Neuronal stem cell (in vitro differentiated cells): ENCODE data around the gene MROH2B.

Experiments
- DNase-seq: peaks from one replicate; pipeline ENCODE4 v3.0.0-alpha.2; 2013; ENCODE audit warnings: low spot score
- H2AFZ ChIP-seq: one replicate; pipeline ENCODE4 v1.6.1; 2013; ENCODE audit warnings: mild to moderate bottlenecking, low read length, inconsistent platforms
- H2AK5ac ChIP-seq: 2 replicates; pipeline ENCODE4 v1.6.1; 2013; ENCODE audit warnings: low read depth, mild to moderate bottlenecking, inconsistent platforms, low read length, moderate library complexity, mixed read lengths
- H2BK120ac ChIP-seq: 2 replicates; pipeline ENCODE4 v1.6.1; 2013; ENCODE audit warnings: low read depth, mild to moderate bottlenecking, inconsistent platforms, low read length, moderate library complexity, mixed read lengths
- H2BK12ac ChIP-seq: one replicate; pipeline ENCODE4 v1.6.1; 2013; ENCODE audit warnings: low read length, inconsistent platforms
- H2BK15ac ChIP-seq: 2 replicates; pipeline ENCODE4 v1.6.1; 2013; ENCODE audit warnings: mild to moderate bottlenecking, low read length, inconsistent platforms, mixed read lengths
- H2BK5ac ChIP-seq: one replicate; pipeline ENCODE4 v1.6.1; 2013; ENCODE audit warnings: inconsistent platforms, mild to moderate bottlenecking, low read length, moderate library complexity
- H3K14ac ChIP-seq: one replicate; pipeline ENCODE4 v1.6.1; 2013; ENCODE audit warnings: low read length, inconsistent platforms
- H3K18ac ChIP-seq: 2 replicates; pipeline ENCODE4 v1.6.1; 2013; ENCODE audit warnings: low read length, inconsistent platforms
- H3K23ac ChIP-seq: 2 replicates; pipeline ENCODE4 v1.6.1; 2013; ENCODE audit warnings: low read depth, mild to moderate bottlenecking, mixed read lengths, low read length, inconsistent platforms; ENCODE audit not compliant: poor library complexity
- H3K27ac ChIP-seq: replicated peaks from 3 replicates; pipeline ENCODE4 v1.5.1; 2013; ENCODE audit warnings: low read length, inconsistent platforms
- H3K27me3 ChIP-seq, 3 experiments: 2 replicates each; pipeline ENCODE4 v1.6.1; 2013; ENCODE audit warnings: low read length in 3 of 3, mild to moderate bottlenecking in 2 of 3, inconsistent platforms in 1 of 3, low read depth in 1 of 3, mixed read lengths in 1 of 3, moderate library complexity in 1 of 3; ENCODE audit not compliant: control insufficient read depth in 3 of 3, insufficient read depth in 3 of 3
- H3K36me3 ChIP-seq, 2 donors: replicated peaks in 1 of 2; 2 replicates each; pipeline ENCODE4 v1.6.1; 2013; ENCODE audit warnings: low read length in 2 of 2; ENCODE audit not compliant: control insufficient read depth in 2 of 2, insufficient read depth in 2 of 2
- H3K4ac ChIP-seq: 2 replicates; pipeline ENCODE4 v1.6.1; 2013; ENCODE audit warnings: inconsistent platforms, mild to moderate bottlenecking, low read length, moderate library complexity
- H3K4me1 ChIP-seq, 2 donors: 1 replicate in 1 of 2; 2 replicates in 1 of 2; pipeline ENCODE4 v1.6.1; 2013; ENCODE audit warnings: low read length in 2 of 2, low read depth in 1 of 2; ENCODE audit not compliant: control insufficient read depth in 2 of 2, insufficient read depth in 1 of 2
- H3K4me2 ChIP-seq: one replicate; pipeline ENCODE4 v1.6.1; 2013; ENCODE audit warnings: mild to moderate bottlenecking, low read length, inconsistent platforms; ENCODE audit not compliant: insufficient read depth, poor library complexity, severe bottlenecking
- H3K4me3 ChIP-seq, 2 donors: 2 replicates each; pipeline ENCODE4 v1.5.1; 2013; ENCODE audit warnings: low read length in 2 of 2, mild to moderate bottlenecking in 2 of 2, inconsistent platforms in 1 of 2, moderate library complexity in 1 of 2
- H3K79me1 ChIP-seq: one replicate; pipeline ENCODE4 v1.6.1; 2013; ENCODE audit warnings: low read depth, mild to moderate bottlenecking, inconsistent platforms, low read length, moderate library complexity
- H3K9ac ChIP-seq: one replicate; pipeline ENCODE4 v1.6.1; 2013; ENCODE audit warnings: mild to moderate bottlenecking, low read depth, low read length, inconsistent platforms; ENCODE audit not compliant: poor library complexity
- H3K9me3 ChIP-seq, 2 donors: replicated peaks in 1 of 2; 2 replicates each; pipeline versions ENCODE3 to v1.6.1; 2013; ENCODE audit warnings: low read length in 2 of 2, mild to moderate bottlenecking in 2 of 2, inconsistent platforms in 1 of 2, low read depth in 1 of 2, mixed read lengths in 1 of 2, moderate library complexity in 1 of 2; ENCODE audit not compliant: control insufficient read depth in 2 of 2, insufficient read depth in 1 of 2
- H4K8ac ChIP-seq: one replicate; pipeline ENCODE4 v1.6.1; 2013; ENCODE audit warnings: low read depth, mild to moderate bottlenecking, inconsistent platforms, low read length, moderate library complexity
- H4K91ac ChIP-seq: one replicate; pipeline ENCODE4 v1.6.1; 2013; ENCODE audit warnings: low read length, low read depth, mild to moderate bottlenecking, inconsistent platforms; ENCODE audit not compliant: poor library complexity
- WGBS, 2 donors: extraction: QIAGEN DNeasy Blood & Tissue Kit; methylation state at CpG; one replicate each; pipeline ENCODE4 v1.1.7; 2013; ENCODE audit warnings: missing lambda C conversion rate in 2 of 2, mixed read lengths in 1 of 2; ENCODE audit not compliant: insufficient read length in 2 of 2, insufficient replicate concordance in 1 of 2; ENCODE audit errors: extremely low coverage in 2 of 2; 5-methylcytosine and 5-hydroxymethylcytosine counted together

Gene MROH2B

GRCh38 chr5:41112486-41113455 lies 41.6 kb upstream of the MROH2B start:
- no peaks in the 10 kb centered on the region for H3K27me3 ChIP-seq
- H2BK12ac ChIP-seq = no peak overlapping the region
- H2BK15ac ChIP-seq = no peak overlapping the region
- no peaks in the 10 kb centered on the region for H3K9me3 ChIP-seq
- H4K8ac ChIP-seq = no peak overlapping the region
- no peak overlapping the region for H2AK5ac ChIP-seq
- H2BK5ac ChIP-seq = no peak overlapping the region
- H3K4me3 ChIP-seq = no peak overlapping the region
- no peak overlapping the region for H3K9ac ChIP-seq
- no CpG with 5 or more reads among the region's 2 CpGs for WGBS, 2 donors
- no peak overlapping the region for H3K23ac ChIP-seq
- H2BK120ac ChIP-seq = no peak overlapping the region
- no peak overlapping the region for H3K4ac ChIP-seq
- H2AFZ ChIP-seq = no peak overlapping the region
- no peak overlapping the region for H3K27ac ChIP-seq
- DNase-seq = no peak
- no peak overlapping the region for H3K14ac ChIP-seq
- H3K18ac ChIP-seq = no peak overlapping the region
- H3K4me2 ChIP-seq = no peak overlapping the region
- H3K4me1 ChIP-seq = no peaks in the 10 kb centered on the region
- no peaks in the 10 kb centered on the region for H3K36me3 ChIP-seq
- no peaks in the 10 kb centered on the region for H3K79me1 ChIP-seq
- no peak overlapping the region for H4K91ac ChIP-seq

GRCh38 chr5:41109186-41109585 lies 38.0 kb upstream of the MROH2B start:
- Histone ChIP-seq H3K4me2 (no peak overlapping the region), H2BK15ac (no peak overlapping the region), H4K91ac (no peak overlapping the region), H3K79me1 (no peaks in the 10 kb centered on the region), H3K14ac (no peak overlapping the region), H3K27me3 (no peaks in the 10 kb centered on the region), H3K9ac (no peak overlapping the region), H2AFZ (no peak overlapping the region), H2BK12ac (no peak overlapping the region), H3K18ac (no peak overlapping the region), H2AK5ac (no peak overlapping the region), H3K27ac (no peak overlapping the region), H2BK5ac (no peak overlapping the region), H3K4me1 (no peaks in the 10 kb centered on the region), H4K8ac (no peak overlapping the region), H3K4me3 (no peak overlapping the region), H3K9me3 (no peaks in the 10 kb centered on the region), H3K4ac (no peak overlapping the region), H3K36me3 (no peaks in the 10 kb centered on the region), H2BK120ac (no peak overlapping the region), H3K23ac (no peak overlapping the region)
- DNase-seq = no peak

- no peaks in the 10 kb centered on the region for H3K9me3 ChIP-seq
- no peaks in the 10 kb centered on the region for H3K4me1 ChIP-seq
- no peak overlapping the region for H3K4me2 ChIP-seq
- no peak overlapping the region for H3K27ac ChIP-seq
- H3K18ac ChIP-seq = no peak overlapping the region
- no peak overlapping the region for H2BK15ac ChIP-seq
- no peak overlapping the region for H3K4ac ChIP-seq
- H3K79me1 ChIP-seq = no peaks in the 10 kb centered on the region
- H3K36me3 ChIP-seq = no peaks in the 10 kb centered on the region
- no peak overlapping the region for H4K8ac ChIP-seq
- no peak overlapping the region for H3K14ac ChIP-seq
- no peak overlapping the region for H4K91ac ChIP-seq
- H2BK5ac ChIP-seq = no peak overlapping the region
- no peak overlapping the region for H3K4me3 ChIP-seq
- H3K27me3 ChIP-seq = no peaks in the 10 kb centered on the region
- H2BK120ac ChIP-seq = no peak overlapping the region
- no peak overlapping the region for H2AK5ac ChIP-seq
- no peak overlapping the region for H2AFZ ChIP-seq
- no peak overlapping the region for H3K23ac ChIP-seq
- no peak for DNase-seq
- H3K9ac ChIP-seq = no peak overlapping the region
- no peak overlapping the region for H2BK12ac ChIP-seq
These were observed 31.2 kb upstream of the MROH2B start for GRCh38 chr5:41102341-41102740.

- Histone ChIP-seq H2BK12ac (no peak overlapping the region), H3K27me3 (no peaks in the 10 kb centered on the region), H3K27ac (no peak overlapping the region), H2AK5ac (no peak overlapping the region), H2AFZ (no peak overlapping the region), H2BK120ac (no peak overlapping the region), H3K4me2 (no peak overlapping the region), H4K8ac (no peak overlapping the region), H2BK5ac (no peak overlapping the region), H3K18ac (no peak overlapping the region), H3K4ac (no peak overlapping the region), H3K23ac (no peak overlapping the region), H3K4me1 (no peaks in the 10 kb centered on the region), H3K14ac (no peak overlapping the region), H3K36me3 (no peaks in the 10 kb centered on the region), H3K9me3 (no peaks in the 10 kb centered on the region), H3K79me1 (no peaks in the 10 kb centered on the region), H2BK15ac (no peak overlapping the region), H3K4me3 (no peak overlapping the region), H4K91ac (no peak overlapping the region), H3K9ac (no peak overlapping the region)
- no peak for DNase-seq
- WGBS, 2 donors = no CpG with 5 or more reads among the region's 2 CpGs
These were observed 26.5 kb upstream of the MROH2B start for GRCh38 chr5:41097642-41098041.
